ENCODE data around the gene CSNK1D.
A peak's percentile ranks its signal among the peaks of the same experiment; 100 is the strongest.

The CSNK1D gene

DNA sequence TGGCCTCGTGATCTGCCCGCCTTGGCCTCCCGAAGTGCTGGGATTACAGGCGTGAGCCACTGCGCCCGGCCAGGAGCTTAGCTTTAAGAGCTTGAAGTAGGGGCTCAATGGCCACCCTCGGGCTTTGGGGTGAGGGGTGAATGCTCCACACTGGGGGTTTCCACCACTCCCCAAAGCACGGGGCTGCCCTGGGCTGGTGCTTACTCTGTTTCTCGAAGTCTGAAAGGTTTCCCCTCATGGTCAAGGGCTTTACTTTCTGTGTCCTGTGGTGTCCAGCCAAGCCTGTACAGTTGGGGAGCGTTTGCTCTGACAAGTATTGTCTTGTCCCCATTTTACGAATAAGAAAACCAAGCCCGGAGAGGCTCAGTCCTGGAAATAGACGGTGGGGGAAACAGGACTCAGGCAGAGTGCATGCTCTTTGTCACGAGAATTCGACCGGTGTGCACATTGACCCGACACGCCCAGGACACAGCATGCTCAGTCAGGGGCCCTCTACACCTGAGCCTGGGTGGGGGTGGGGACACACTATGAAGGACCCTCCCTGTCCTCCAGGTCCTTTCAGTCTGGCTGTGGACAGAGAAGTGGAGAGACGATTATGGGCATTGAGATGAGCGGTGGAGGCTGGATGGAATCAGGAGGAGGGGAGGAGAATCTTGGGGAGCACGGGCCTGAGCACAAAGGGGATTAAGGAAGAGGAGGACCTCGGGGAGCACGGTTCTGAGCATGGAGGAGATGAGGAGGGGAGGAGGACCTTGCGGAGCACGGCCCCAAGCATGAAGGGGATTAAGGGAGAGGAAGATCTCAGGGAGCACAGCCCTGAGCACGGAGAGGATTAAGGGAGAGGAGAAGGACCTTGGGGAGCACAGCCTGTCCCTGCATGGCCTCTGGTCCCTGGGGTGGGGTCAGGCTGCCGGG is 36.4 kb upstream of the CSNK1D start:
- DNase-seq, result no peak

DNA sequence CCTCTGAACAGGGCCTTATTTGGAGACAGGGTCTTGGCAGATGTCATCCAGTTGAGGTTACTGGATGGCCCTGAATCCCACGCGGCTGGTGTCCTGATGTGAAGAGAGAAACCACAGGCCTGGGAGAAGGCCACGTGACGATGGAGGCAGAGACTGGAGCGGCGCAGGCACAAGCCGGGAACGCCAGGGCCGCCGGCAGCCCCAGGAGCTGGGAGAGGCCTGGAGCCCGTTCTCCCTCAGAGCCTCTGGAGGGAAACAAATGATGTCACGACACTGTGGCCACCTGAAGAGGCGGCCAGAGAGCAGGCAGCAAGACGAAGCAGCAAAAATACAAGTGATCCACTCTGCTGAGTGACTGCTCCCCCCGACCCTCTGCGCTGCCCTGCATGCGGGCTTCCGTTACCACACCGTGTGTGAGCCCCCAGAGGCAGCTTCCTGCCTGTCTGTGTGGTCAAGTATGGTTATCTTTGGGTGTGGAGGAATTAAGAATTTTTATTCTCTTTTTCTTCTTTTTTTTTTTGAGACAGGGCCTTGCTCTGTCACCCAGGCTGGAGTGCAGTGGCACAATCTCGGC is 32.3 kb upstream of the CSNK1D start:
- no peak for DNase-seq

DNA sequence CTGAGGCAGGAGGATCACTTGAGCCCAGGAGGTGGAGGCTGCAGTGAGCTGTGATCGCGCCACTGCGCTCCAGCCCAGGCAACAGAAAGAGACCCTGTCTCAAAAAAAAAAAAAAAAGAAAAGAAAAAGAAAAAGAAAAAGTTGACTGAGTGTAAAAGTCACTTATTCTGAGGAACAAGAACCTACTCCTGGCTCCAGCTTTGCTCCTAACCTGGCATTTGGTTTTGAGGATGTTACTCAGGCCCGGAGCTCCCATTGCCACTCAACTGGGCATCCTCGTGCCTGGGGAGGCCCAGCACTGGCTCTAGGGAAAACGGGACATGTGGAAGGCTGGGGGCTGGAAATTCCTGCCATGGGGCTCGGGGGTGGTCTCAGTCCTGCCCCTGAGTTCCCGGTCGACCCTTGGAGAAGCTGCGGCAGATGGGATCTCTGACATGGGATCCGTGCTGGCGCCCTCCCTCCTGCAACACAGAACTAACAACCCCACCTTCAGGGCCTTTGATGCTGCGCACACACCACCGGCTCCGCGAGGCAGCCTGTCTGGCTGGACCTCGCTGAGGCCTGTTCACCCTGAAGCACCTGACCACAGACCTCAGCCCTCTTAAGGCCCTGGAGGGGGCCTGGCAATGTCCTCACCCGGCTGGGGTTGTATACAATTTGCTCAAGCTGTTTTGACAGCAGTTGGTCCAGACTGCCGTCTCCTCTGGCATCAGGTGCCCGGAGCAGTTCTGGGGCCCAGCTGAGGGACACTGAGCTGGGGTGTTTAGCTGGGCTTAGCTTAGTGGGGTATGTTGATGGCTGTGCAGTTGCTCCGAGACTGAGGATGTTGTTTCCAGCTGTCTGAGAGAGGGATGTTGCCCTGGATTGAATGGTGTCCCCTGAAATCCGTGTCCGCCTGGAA is 31.6 kb upstream of the CSNK1D start:
- DNase-seq, result no peak

DNA sequence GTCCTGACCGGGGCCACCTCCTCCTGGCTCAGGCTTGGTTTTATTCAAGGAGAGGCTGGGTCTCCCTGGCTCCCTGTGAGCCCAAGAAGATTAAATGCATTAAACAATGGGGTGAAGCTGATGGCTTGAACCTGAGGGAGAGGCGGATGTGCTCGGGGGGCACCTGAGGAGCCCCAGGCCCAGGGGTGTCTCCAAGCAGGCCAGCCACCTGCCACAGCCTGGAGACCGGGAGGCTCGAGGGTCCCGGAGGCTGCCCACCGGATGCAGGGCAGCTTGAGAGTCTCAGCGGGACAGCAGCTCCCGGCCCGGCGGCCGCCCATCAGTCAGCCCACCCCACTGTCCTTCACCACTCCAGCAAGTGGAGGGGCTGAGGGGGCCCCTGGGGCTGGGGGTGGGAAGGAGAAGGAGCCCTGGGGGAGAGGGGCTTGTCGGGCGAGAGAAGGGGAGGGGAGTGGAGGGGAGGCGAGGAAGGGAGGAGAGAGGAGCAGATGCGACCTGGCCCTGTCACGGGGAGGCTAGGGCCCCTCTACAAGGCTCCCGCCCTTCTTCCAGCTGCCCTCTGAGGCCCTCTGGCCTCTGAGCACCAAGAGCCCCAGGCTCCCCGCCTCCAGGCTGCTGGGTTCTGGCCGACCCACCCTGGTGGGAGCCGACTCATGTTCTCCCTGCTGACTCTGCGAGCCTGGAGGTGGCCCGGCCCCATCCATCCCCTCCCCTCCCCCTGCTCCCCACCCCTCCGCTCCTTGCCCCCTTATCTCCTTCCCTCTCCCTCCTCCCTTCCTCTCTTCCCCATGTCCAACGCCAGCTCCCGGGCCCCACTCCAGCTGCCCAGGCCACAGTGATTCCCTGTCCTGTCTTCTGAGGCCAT is 30.7 kb upstream of the CSNK1D start:
- no peak for DNase-seq

DNA sequence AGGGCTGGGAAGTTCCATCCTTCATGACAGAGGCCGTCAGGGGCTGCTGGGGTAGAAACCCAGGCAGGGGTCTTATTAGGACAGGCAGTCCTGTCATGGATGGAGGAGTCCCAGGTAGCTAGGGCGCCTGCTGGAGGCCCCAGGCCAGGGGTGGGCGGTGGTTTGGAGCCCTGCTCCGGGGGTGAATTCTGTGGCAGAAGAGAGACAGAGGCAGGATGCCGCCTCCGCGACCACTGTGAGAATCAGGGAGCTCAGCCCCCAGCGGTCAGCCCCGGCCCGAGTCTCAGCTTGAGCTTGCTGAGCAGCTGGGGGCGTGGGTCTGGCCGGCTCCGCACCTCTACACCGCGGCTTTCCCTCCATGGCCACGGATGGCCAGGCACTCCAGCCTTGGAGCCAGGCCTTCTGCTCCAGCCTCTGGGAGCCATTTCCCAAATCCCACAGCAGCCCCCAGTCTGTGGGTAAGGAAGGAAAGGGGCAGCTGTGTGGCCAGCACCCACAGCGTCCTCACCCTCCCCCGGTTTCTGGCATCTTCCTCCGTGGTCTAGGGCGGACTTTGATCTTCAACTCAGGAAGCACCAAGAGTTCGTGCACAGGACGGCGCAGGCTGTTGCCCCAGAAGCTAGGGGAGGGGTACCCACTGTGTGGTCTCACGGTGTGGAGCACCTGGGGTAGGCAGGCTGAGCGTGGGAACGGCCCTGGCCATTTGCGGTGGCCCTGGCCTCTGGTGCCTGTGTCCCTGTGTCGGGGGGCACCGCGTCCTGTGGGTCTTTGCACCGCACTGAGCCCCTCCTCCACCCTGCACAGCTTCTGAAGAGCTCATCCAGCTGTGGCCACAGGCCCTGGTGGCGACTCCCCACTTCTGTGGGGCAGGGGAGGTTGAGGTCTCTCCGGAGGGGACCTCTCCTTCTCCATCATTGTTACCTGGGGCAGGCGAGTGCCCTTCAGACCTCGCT is 29.8 kb upstream of the CSNK1D start:
- DNase-seq, result peak in 1 of 2 donors; percentile 55

DNA sequence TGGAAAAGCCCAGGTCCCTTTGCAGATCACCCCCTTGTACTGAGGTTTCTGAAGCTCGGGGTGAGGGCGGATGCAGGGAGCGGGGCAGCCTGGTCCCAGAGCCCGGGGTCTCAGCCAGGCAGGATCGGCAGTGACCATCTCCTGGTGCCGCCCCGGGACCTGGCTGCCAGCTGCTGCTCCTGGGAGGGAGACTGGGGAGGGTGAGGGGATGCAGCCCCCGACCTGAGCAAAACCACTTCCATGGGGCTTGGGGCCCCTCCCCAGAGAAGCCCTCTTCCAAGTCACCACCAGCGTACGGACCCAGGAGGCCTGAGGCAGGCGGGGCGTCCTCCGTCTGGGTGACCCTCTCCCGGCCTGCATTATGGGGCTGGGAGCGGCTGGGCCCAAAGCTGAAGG is 29.1 kb upstream of the CSNK1D start:
- DNase-seq, result no peak

DNA sequence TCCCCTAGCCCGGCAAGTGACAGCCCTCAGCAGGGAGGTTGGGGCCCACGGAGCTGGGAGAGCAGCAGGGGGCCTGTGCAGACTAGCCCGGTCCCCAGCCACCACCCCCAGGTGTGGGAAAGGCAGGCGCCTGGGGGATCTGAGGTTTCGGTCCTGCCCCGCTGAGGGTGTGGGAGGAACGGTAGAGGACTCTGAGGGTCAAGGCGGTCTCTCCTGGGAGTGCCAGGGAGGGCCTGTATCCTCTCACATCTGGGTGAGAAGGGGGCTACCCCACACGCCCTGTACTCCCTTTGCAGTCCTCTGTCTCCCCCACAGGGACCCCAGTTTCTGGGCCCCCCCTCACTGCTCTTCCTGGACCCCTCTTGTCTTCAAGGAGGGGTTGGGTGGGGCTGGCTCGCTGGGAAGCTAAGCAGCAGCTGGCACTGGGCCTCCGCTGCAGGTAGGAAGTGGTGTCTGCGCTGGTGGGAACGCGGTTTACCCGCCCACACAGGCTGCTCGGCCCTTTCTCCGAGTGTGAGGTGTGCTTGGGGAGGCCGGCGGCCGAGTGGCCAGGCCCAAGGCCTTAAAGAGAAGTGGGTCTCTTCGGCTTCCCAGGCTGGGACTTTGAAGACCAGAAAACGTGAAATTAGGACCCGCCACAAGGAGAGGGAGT is 28.5 kb upstream of the CSNK1D start:
- DNase-seq, result peak; percentile 38 to 56

DNA sequence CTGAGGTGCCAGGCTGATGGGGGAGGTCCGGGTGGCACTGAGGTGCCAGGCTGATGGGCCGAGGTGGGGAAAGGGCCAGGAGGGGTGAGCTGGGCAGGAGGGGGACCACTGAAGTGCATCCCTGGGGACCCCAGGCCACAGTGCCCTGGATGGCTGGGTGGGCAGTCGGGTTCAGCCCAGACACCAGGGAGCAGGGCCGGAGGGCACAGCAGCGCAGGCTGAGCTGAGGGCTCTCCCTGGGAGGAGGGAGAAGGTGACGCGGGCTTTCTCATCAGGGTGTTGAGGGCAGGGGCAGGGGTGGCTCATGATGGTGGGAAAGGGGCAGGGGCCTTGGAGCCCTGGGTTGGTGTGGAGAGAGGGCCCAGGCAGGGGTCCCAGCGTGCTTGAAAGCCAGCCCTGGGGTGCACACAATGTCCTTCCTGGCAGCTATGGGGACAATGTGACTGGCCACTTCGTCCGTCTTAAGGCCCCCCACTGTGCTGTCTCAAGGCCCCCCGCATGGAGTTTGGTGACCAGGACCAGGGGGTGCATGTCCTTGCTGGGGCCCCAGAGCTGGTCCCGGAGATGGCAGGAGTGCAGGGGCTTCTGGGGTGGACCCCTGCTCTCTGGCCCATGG is 27.9 kb upstream of the CSNK1D start:
- no peak for DNase-seq

DNA sequence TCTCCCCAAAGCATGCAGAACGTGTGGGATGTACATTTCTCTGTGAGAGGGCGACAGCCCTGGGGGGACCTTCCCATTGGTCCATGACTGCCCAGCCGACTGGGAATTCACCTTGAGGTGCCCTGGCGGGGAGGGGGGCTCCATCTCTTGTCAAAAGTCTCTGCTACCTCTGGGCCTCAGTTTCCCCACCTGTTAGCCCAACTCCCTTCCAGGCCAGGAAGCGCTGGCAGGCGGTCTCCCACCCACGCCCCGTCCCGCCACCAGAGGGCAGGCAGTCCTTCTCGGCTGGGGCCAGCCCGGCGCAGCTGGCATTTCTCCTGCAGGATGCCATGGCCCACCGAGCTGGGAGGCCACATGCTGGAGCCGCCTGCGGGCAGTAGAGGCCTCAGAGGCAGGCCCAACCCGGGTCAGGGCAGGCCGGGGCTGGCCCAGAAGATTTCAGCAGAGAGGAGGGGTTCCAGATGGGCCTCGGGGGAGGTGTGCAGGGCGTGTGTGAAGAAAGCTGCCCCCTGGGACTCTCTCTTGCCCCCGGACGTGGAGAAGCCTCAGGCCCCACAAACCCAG is 27.3 kb upstream of the CSNK1D start:
- DNase-seq, result peak; percentile 70 to 72

DNA sequence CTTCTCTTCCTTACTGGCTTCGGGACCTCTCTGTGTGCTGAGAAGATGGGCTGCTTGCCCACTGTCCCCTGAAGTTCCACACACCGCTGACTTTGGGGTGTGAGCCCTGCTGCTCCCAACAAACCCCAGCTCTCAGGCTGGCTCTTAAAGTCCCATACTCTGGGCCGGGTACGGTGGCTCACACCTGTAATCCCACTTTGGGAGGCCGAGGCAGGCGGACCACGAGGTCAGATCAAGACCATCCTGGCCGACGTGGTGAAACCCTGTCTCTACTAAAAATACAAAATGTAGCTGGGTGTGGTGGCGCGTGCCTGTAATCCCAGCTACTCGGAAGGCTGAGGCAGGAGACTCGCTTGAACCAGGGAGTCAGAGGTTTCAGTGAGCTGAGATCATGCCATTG is 26.7 kb upstream of the CSNK1D start:
- no peak for DNase-seq

DNA sequence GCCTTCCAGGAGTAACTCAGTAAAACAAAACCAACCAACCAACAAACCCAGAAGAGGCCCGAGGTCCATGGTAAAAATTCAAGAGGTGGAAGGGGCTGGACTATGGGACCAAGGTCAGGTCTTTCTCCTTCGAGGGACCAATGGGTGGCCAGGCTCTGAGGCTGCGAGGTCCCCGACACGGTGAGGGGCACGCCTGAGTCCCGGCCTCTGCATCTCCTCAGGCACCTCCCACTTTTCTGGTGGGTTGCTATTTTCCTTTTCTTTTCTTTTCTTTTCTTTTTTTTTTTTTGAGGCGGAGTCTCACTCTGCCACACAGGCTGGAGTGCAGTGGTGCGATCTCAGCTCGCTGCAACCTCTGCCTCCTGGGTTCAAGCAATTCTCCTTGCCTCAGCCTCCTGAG is 26.0 kb upstream of the CSNK1D start:
- peak in 1 of 2 donors; percentile 28 for DNase-seq

DNA sequence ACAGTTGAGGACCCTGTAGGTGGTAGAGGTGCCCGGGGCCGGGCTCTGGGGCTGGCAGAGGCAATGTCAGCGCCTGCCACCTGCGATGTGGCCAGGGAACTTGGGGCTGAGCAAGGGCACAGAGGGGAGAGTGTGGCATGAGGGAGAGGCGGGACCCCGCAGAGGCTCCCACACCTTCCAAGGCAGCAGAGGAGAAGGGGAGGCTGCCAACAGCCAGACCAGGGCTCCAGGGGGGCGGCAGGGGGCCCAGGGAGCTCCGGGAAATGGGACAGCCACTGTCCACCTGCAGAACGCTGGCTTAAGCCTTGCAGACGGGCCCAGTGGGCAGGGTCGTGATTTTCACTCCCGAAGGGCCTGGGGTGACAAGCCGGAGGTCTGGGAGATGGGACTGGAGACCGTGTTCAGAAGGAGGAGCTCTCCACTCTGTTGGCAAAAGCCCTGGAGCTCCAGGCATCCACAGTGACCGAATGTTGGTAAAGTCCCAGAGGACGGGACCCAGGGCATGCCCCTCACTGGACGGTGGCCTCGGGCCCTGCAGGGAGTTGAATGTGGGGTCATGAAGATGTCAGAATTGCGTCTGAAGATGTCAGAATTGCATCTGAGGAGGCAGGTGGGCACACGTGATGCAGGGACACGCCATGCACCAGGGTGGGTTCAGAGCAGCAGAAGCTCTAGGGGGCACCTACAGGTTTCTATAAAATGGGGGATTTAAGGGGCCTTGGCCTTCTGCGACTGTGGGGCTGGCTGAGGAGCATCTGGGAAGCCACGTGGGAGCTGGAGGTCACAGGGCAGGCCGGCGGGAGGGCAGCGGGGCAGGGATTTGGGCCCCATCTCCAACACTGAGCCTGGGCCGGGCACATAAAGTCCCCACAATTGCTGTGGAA is 25.3 kb upstream of the CSNK1D start:
- DNase-seq, result no peak

DNA sequence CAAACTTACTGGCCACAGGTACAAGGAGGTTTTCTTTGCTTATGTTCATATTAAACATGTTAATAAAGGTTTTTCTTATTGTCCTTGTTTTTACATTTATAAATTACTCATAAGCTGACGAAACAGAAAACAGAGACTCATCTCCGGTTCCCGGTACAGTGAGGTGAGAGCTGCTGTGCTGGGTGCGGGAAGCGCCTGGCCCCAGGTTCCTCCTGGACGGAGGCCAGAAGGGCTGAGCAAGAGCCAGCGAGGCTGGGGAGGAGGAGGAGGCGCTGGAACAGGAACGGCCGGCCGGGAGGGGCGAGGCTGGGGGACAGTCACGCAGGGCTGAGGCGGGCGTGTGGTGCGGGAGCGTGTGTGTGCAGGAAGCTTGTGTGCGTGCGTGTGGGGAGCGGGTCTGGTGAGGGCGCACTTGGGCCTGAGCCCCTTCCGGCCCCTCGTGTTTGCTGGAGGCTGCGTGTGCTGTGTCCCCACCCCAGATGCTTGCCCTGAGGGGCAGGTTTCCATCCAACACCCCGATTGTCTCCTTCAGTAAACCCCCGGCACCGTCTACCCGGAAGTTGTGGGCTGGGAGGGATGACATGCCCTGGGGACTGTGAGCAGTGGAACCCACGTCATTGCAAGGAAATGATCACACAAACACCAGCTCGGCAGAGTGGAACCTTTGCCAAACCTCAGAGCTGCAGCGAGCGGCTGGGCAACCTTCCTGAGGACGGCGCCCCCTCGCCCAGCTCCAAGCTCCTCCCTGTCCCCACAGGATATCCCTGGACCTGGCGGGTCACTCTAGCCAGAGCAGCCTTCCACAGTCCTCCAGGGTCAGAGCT is 24.4 kb upstream of the CSNK1D start:
- peak; percentile 96 to 97 for DNase-seq

DNA sequence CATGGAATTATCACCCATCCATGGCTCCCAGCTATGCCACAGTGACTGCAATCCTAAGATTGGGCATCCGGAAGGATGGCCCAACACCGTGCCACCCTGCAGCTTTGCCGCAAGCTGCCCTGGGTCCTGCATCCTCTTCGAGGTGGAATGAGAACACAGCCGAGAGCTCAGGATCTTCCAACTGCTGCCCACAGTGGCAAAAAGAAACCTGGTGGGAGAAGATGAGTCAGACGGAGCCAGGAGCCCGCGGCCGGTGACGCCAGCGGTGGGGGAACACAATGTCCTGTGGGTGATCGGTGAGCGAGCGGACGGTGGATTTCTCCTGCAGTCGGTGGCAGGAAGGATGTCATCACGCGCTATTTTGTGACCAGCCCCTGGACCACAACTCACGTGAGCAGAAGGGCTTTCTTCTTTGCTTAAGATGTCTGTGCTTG is 23.8 kb upstream of the CSNK1D start:
- DNase-seq, result peak; percentile 87 to 88

DNA sequence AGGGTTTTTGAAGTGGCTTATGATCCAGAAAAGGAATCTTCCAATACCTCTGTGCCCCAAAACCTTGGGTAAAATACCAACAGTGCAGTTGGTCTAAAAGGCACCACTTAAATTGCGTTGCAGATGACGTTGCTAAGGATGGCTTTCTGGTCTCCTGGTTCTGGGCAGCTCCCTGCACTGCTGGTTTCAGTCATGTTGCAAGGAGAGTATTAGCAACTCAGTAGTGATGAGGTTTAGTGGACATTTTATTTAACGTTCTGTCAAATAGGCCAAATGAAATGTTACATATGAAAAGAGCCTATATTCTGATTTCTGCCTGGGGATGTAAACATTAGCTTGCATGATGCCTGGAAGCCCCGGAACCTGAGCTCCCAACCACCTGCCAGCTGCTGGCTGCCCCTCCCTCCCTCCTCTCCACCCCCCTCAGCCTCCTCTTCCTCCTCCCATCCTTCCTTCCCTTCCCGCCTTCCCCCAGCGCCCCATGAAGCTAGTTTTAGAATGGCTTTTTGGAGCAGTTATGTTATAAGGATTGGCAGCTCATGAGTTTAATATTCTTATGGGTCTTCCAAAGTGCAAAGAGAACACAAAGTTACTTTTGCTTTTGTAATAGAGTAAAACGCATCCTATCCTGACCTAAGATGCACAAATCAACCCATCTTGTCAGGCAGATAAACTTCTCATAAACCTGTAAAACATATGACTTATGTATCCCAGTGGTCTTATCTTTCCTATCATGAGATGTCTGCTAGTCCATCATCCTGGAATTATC is 23.2 kb upstream of the CSNK1D start:
- DNase-seq, result peak in 1 of 2 donors; percentile 17

DNA sequence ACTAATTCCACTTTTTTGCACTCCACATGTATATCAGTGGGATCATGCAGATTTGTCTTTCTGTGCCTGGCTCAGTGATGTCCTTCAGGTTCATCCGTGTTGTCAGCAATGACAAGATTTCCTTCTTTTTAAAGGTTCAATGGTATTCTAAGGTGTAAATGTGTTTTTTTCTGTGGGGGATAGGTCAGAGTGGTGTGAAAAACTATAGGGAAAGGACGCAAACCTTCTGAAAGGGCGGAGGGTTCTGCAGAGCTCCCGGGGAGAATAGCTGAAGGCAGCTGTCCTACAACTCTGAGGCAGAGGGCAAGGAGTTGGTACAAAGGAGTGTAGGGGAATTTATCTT is 21.9 kb upstream of the CSNK1D start:
- DNase-seq, result no peak

Measured in CD4-positive, alpha-beta T cell treated with Interferon alpha-2 for 1 hour (primary cell).